Urinary bladder (tissue), 4 donors: Measurements from ENCODE around the gene GAN. TPM values are rescaled to one million over a fixed set of nuclear protein-coding genes. Genes with fewer than 3 reads are reported as not detected.

ENCODE experiments used
- DNase-seq: peaks from one replicate; pipeline ENCODE4 v3.0.0-alpha.2; 2015; ENCODE audit errors: extremely low spot score
- H3K27ac ChIP-seq: one replicate; pipeline ENCODE4 v1.5.1; 2013; ENCODE audit warnings: low read depth, mild to moderate bottlenecking, moderate library complexity
- H3K36me3 ChIP-seq: one replicate; pipeline ENCODE4 v1.6.1; 2013; ENCODE audit warnings: mild to moderate bottlenecking, moderate library complexity; ENCODE audit not compliant: insufficient read depth
- H3K4me1 ChIP-seq: one replicate; pipeline ENCODE4 v1.6.1; 2013; ENCODE audit warnings: mild to moderate bottlenecking, moderate library complexity; ENCODE audit not compliant: insufficient read depth
- H3K4me3 ChIP-seq: one replicate; pipeline ENCODE4 v1.5.1; 2013; ENCODE audit warnings: low read depth, low read length
- WGBS: extraction: QIAGEN DNeasy Blood & Tissue Kit; methylation state at CpG from one replicate; pipeline ENCODE4 v1.1.7; 2013; 5-methylcytosine and 5-hydroxymethylcytosine counted together
- polyA plus RNA-seq: library from polyadenylated mRNA; stranded (reverse); fragments of 200-250 nt; gene quantifications from one replicate; pipeline ENCODE4 v1.2.3, GENCODE V29; 2013
- total RNA-seq: library from RNA; depleted of rRNA; stranded (reverse); fragments of >200 nt; gene quantifications from one replicate; pipeline ENCODE4 v1.2.3, GENCODE V29; 2014
- donor health status: healthy with polysubstance abuse.
- donor health status: healthy.

The GAN gene
- total and polyA plus RNA-seq, 2 donors: 1.1 to 13.2 TPM

- no peak for DNase-seq
- no peaks in the 10 kb centered on the region for H3K36me3 ChIP-seq
- 42% methylated on average over 3 of the region's 3 CpGs for WGBS
- H3K27ac ChIP-seq: no peak overlapping the region
- H3K4me1 ChIP-seq: peaks cover 2% of the 10 kb centered on the region
- no peak overlapping the region for H3K4me3 ChIP-seq
Measured at GRCh38 chr16:81280393-81280792, 34.4 kb upstream of the GAN start.

GRCh38 chr16:81283044-81283443 is 31.7 kb upstream of the GAN start:
- H3K4me1 ChIP-seq: no peaks in the 10 kb centered on the region
- no peak for DNase-seq
- no peaks in the 10 kb centered on the region for H3K36me3 ChIP-seq
- WGBS: 93% methylated on average over 3 of the region's 3 CpGs
- H3K27ac ChIP-seq: no peak overlapping the region
- H3K4me3 ChIP-seq: no peak overlapping the region

DNA sequence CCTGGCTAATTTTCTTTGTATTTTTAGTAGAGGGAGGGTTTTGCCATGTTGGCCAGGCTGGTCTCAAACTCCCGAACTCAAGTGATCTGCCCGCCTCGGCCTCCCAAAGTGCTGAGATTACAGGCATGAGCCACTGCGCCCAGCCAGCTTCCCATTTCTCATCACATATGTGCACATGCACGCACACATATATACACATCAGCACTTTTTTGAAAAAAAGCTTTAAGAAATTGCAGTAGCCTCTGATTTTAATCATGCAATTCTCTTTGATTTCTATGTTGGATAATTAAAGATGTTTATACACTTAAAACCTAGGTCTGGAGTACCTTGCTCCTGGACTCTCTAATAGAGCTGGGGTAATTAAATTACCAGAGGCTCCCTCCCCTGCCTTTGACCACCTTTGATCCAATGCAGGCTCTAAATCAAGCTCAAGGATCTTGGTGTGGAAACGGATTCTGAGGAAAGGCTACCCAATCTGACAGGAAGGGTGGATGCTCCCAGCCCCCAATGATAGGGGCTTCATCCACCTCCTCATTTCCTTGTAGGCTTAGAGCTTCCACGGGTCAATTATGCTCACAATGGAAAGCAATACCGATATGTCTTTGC is 29.7 kb upstream of the GAN start:
- Histone ChIP-seq H3K36me3 (no peaks in the 10 kb centered on the region), H3K4me1 (no peaks in the 10 kb centered on the region), H3K4me3 (no peak overlapping the region), H3K27ac (no peak overlapping the region)
- no peak for DNase-seq
- WGBS: 74% methylated on average over 8 of the region's 8 CpGs

DNA sequence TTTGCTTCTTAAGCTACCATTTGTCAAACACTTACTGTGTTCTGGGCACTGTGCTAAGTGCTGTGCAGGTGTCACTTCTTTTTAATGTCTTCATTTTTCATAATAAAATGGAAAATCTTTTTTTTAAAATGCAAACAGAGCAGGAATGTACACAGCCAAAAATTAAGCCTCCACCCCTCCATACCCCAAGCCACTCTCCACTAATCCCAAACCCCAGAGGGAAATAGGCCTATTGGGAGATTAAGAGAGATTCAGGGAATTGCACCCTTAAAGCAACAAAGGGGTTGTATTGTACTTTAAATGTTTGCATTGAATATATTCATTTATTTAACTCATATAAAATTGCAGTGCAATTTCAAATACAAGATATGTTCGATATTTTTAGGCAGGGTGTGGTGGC is 28.6 kb upstream of the GAN start:
- H3K4me3 ChIP-seq: no peak overlapping the region
- WGBS: 90% methylated on average over 1 of the region's 1 CpG
- H3K27ac ChIP-seq: no peak overlapping the region
- no peak for DNase-seq
- H3K36me3 ChIP-seq: no peaks in the 10 kb centered on the region
- H3K4me1 ChIP-seq: no peaks in the 10 kb centered on the region

GRCh38 chr16:81291117-81291516 is 23.6 kb upstream of the GAN start:
- H3K4me3 ChIP-seq: no peak overlapping the region
- WGBS: 88% methylated on average over 9 of the region's 9 CpGs
- DNase-seq: no peak
- H3K27ac ChIP-seq: no peak overlapping the region
- H3K4me1 ChIP-seq: no peaks in the 10 kb centered on the region
- no peaks in the 10 kb centered on the region for H3K36me3 ChIP-seq

- H3K27ac ChIP-seq: no peak overlapping the region
- H3K36me3 ChIP-seq: no peaks in the 10 kb centered on the region
- no peak for DNase-seq
- no peak overlapping the region for H3K4me3 ChIP-seq
- 89% methylated on average over 5 of the region's 5 CpGs for WGBS
- H3K4me1 ChIP-seq: no peaks in the 10 kb centered on the region
Measured at GRCh38 chr16:81292936-81293335, 21.8 kb upstream of the GAN start.

- no peak overlapping the region for H3K27ac ChIP-seq
- 71% methylated on average over 11 of the region's 11 CpGs for WGBS
- H3K4me1 ChIP-seq: no peaks in the 10 kb centered on the region
- no peaks in the 10 kb centered on the region for H3K36me3 ChIP-seq
- H3K4me3 ChIP-seq: no peak overlapping the region
- DNase-seq: no peak
Measured at GRCh38 chr16:81293909-81294802, 20.6 kb upstream of the GAN start.

GRCh38 chr16:81296631-81297030 is 18.1 kb upstream of the GAN start:
- DNase-seq: no peak
- H3K4me3 ChIP-seq: no peak overlapping the region
- H3K27ac ChIP-seq: no peak overlapping the region
- H3K36me3 ChIP-seq: no peaks in the 10 kb centered on the region
- H3K4me1 ChIP-seq: no peaks in the 10 kb centered on the region
- WGBS: 89% methylated on average over 7 of the region's 7 CpGs

- no peak for DNase-seq
- H3K4me1 ChIP-seq: no peaks in the 10 kb centered on the region
- H3K4me3 ChIP-seq: no peak overlapping the region
- H3K36me3 ChIP-seq: no peaks in the 10 kb centered on the region
- H3K27ac ChIP-seq: no peak overlapping the region
- WGBS: 74% methylated on average over 3 of the region's 3 CpGs
Measured at GRCh38 chr16:81307770-81308169, 7.0 kb upstream of the GAN start.

GRCh38 chr16:81310045-81310644 is 4.6 kb upstream of the GAN start:
- WGBS: 78% methylated on average over 5 of the region's 5 CpGs
- no peak for DNase-seq

GRCh38 chr16:81311762-81312161 is 3.0 kb upstream of the GAN start:
- no peak overlapping the region for H3K27ac ChIP-seq
- H3K4me3 ChIP-seq: no peak overlapping the region
- no peaks in the 10 kb centered on the region for H3K36me3 ChIP-seq
- H3K4me1 ChIP-seq: no peaks in the 10 kb centered on the region
- no peak for DNase-seq

More at GRCh38 chr16:81310045-81310644, 4.6 kb upstream of the GAN start:
- Histone ChIP-seq H3K4me1 (no peaks in the 10 kb centered on the region), H3K4me3 (no peak overlapping the region), H3K36me3 (no peaks in the 10 kb centered on the region), H3K27ac (no peak overlapping the region)

DNA sequence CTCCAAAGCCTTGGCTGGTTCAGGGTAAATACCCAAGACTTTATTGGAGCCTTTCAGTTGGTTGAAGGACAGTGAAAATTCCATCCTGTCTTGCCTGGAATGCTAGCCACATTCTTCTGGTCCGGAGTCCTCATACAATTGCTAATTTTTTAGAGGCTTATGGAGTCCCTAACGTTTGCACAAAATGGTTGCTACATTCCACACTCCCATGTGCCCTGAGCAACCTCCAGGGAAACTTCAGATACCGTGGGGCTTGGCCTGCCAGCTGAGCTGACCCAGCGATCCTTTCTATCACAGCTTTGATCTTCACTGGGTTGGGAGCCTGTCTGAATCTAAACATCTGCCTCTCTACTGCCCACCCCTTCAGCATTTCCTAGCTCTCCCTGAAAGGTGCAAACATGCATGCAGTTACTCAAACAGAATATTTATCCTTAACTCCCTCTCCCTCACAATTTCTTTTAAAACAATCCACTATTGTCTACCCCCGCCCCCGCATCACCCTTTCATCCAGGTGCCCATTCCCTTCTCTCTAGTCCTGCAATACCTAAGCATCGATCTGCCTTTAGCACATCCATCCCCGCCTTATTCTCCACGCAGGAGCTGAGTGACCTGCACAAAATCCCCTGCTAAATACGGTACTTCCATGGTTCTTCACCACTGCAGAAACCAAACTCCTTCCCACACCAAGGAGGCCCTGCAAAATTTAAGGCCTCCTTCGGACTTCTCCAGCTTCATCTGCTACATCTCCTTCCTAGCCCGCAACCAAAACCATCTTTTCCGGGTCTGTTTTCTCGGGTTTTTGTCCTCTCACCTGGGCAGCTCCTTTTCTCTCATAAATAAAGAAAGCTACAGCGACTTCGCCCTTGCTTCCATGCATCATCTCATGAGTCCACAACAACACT is 810 bp upstream of the GAN start:
- Histone ChIP-seq H3K4me1 (no peaks in the 10 kb centered on the region), H3K27ac (peak overlapping the region; percentile 3), H3K36me3 (no peaks in the 10 kb centered on the region), H3K4me3 (peak overlapping the region; percentile 97)
- 3% methylated on average over 16 of the region's 16 CpGs for WGBS
- no peak for DNase-seq
